Right lobe of liver (tissue), 4 donors: Measurements from ENCODE around the gene RNF208.

Source experiments
- CTCF ChIP-seq, 4 donors: fragments of 200-600 bp in 3 of 4; fragments of 450-650 bp in 1 of 4; IDR thresholded peaks; one replicate each; pipeline versions ENCODE4 v1.5.1 to v1.8.0; 2016 to 2022; ENCODE audit warnings: antibody characterized with exemption in 4 of 4, mild to moderate bottlenecking in 2 of 4
- POLR2A ChIP-seq: fragments of 450-650 bp; IDR thresholded peaks from one replicate; pipeline ENCODE4 v1.6.1; 2017; ENCODE audit warnings: antibody characterized with exemption, mild to moderate bottlenecking
- donor health status: DM: no; HTN: no; CAD: no.
- donor health status: DM: no; HTN: no; CAD: no.
- donor health status: DM: no; HTN: yes; CAD: no.

- TF ChIP-seq CTCF (IDR thresholded peaks at IDR 0.05) (no peak), POLR2A (no peak)
These were observed 48.9 kb downstream of the RNF208 start for GRCh38 chr9:137172901-137173795.
